Measurements from ENCODE around the gene PSMD14. TPM values are rescaled to one million over a fixed set of nuclear protein-coding genes. Genes with fewer than 3 reads are reported as not detected.

The PSMD14 gene
- total RNA-seq, 1 experiment from 2014 or later: 83.7 TPM

- H2BK15ac ChIP-seq (ENCODE audit: low read depth, low read length): no peak overlapping the region
- H2AK5ac ChIP-seq (ENCODE audit: insufficient read length, low read length): no peak overlapping the region
- no peak overlapping the region for H4K5ac ChIP-seq (ENCODE audit: insufficient read length, low read depth, low read length)
- no peaks in the 10 kb centered on the region for H4K20me1 ChIP-seq (ENCODE audit: control insufficient read depth, insufficient read depth, insufficient read length)
- no peak overlapping the region for H3K4ac ChIP-seq (ENCODE audit: low read depth, low read length)
- H3K56ac ChIP-seq (ENCODE audit: insufficient read length, low read depth, low read length): no peak overlapping the region
- H2BK12ac ChIP-seq (ENCODE audit: insufficient read length, low read depth, low read length): no peak overlapping the region
- peaks cover 0 to 2% (median 0%) of the 10 kb centered on the region in 3 experiments; a peak in 4 of 7 replicates for H3K36me3 Mint-ChIP-seq (ENCODE audit: insufficient read depth in 1 of 3, low read depth in 3 of 3)
- no peak overlapping the region for H4K8ac ChIP-seq (replicated peaks; ENCODE audit: insufficient read length, low read depth, low read length)
- H3K9me3 Mint-ChIP-seq: no peaks in the 10 kb centered on the region
- H3K27me3 Mint-ChIP-seq (ENCODE audit: low read depth): no peaks in the 10 kb centered on the region
- H3K27me3 ChIP-seq (ENCODE audit: insufficient read depth, low read length): no peaks in the 10 kb centered on the region
- no peak for TF ChIP-seq CTCF (conservative IDR thresholded peaks at IDR 0.05)
- no CpG with 5 or more reads among the region's 4 CpGs for WGBS (ENCODE audit: extremely low coverage, insufficient read length, low lambda C conversion rate)
- no peak overlapping the region for H2BK120ac ChIP-seq (ENCODE audit: low read depth, low read length, poor library complexity, severe bottlenecking)
- H3K14ac ChIP-seq (ENCODE audit: insufficient read depth, low read length): no peak overlapping the region
- no peaks in the 10 kb centered on the region for H3K9me3 ChIP-seq (ENCODE audit: control insufficient read depth, low read depth, low read length)
- H3K4me2 ChIP-seq (ENCODE audit: insufficient read depth, insufficient read length, low read length): no peak overlapping the region
- H3K4me3 Mint-ChIP-seq: no peak overlapping the region
- H3T11ph ChIP-seq (ENCODE audit: low read length): no peak overlapping the region
- H2BK20ac ChIP-seq (ENCODE audit: low read depth, low read length, poor library complexity, severe bottlenecking): no peak overlapping the region
- no peaks in the 10 kb centered on the region for H3K79me2 ChIP-seq (ENCODE audit: insufficient read depth, low read length)
- H3K23ac ChIP-seq (ENCODE audit: insufficient read length, low read depth, low read length): no peak overlapping the region
- no peaks in the 10 kb centered on the region for H3K4me1 Mint-ChIP-seq
- H3K79me1 ChIP-seq (ENCODE audit: insufficient read depth, low read depth, low read length, poor library complexity, severe bottlenecking): no peaks in the 10 kb centered on the region
- H3K27ac ChIP-seq (ENCODE audit: insufficient read length, low read depth, low read length): no peak overlapping the region
- no peaks in the 10 kb centered on the region for H3K4me1 ChIP-seq (ENCODE audit: insufficient read depth, low read length)
- DNase-seq: no peak
- no peak overlapping the region for H3K18ac ChIP-seq (ENCODE audit: insufficient read length, low read depth, low read length)
- no peak overlapping the region for H2AFZ ChIP-seq (ENCODE audit: low read length)
- no peaks in the 10 kb centered on the region for H3K23me2 ChIP-seq (ENCODE audit: insufficient read length, low read depth, low read length, poor library complexity, severe bottlenecking)
- peak overlapping the region in 1 of 3 experiments; percentile 44; a peak in 1 of 7 replicates for H3K27ac Mint-ChIP-seq
- H2BK5ac ChIP-seq (ENCODE audit: insufficient read length, low read length): no peak overlapping the region
- no peak overlapping the region for H4K91ac ChIP-seq (ENCODE audit: insufficient read length, low read depth, low read length)
- no peak overlapping the region for H3K9ac ChIP-seq (ENCODE audit: extremely low read depth, insufficient read length, low read length)
Observed at GRCh38 chr2:161382747-161383146, 74.5 kb downstream of the PSMD14 start.
